Testis (tissue), 3 donors: ENCODE measurements around the gene MAPKAP1. TPM values are rescaled to one million over a fixed set of nuclear protein-coding genes. Genes with fewer than 3 reads are reported as not detected.

Source experiments
- DNase-seq: peaks from one replicate; pipeline ENCODE4 v3.0.0-alpha.2; 2019
- H3K27ac ChIP-seq, 2 donors: fragments of 200-600 bp; sonication (generic); one replicate each; pipeline ENCODE4 v1.5.1; 2019
- H3K27me3 ChIP-seq: fragments of 200-600 bp; sonication (generic); one replicate; pipeline ENCODE4 v1.5.1; 2019
- H3K36me3 ChIP-seq: fragments of 200-600 bp; sonication (generic); one replicate; pipeline ENCODE4 v1.5.1; 2017; ENCODE audit warnings: low read depth; ENCODE audit errors: missing control alignments
- H3K4me1 ChIP-seq: fragments of 200-600 bp; sonication (generic); one replicate; pipeline ENCODE4 v1.5.1; 2019
- H3K4me3 ChIP-seq, 2 donors: fragments of 200-600 bp; sonication (generic); one replicate each; pipeline ENCODE4 v1.5.1; 2017 to 2019
- H3K9me3 ChIP-seq: fragments of 200-600 bp; sonication (generic); one replicate; pipeline ENCODE4 v1.5.1; 2017
- CTCF ChIP-seq, 3 experiments: fragments of 450-650 bp in 2 of 3; fragments of 200-600 bp in 1 of 3; sonication (generic) in 1 of 3; IDR thresholded peaks; one replicate each; pipeline ENCODE4 v1.5.1; 2016 to 2019; ENCODE audit warnings: antibody characterized with exemption in 3 of 3, mild to moderate bottlenecking in 2 of 3, moderate library complexity in 1 of 3
- POLR2A ChIP-seq: fragments of 450-650 bp; IDR thresholded peaks from one replicate; pipeline ENCODE4 v1.6.1; 2017; ENCODE audit warnings: antibody characterized with exemption, mild to moderate bottlenecking, moderate library complexity
- WGBS, 2 donors: methylation state at CpG; one replicate each; pipeline ENCODE4 v1.1.5; 2018; 5-methylcytosine and 5-hydroxymethylcytosine counted together
- intact Hi-C: fragments of 100-400 bp; cut with DNase I; formaldehyde crosslinking; loops from one replicate; pipeline ENCODE4 v1.15.1; 2023; ENCODE audit warnings: low total_unique reads
- polyA plus RNA-seq: library from polyadenylated mRNA; stranded (reverse); fragments of 350-450 nt; fragmentation: Illumina TruSeq; extraction: RNeasy Lipid Tissue Mini Kit (QIAGEN cat#74804); gene quantifications from one replicate; pipeline ENCODE4 v1.2.3, GENCODE V29; 2014; ENCODE audit warnings: low read depth, low replicate concordance; ENCODE audit not compliant: insufficient read depth
- total RNA-seq, 2 donors: library from RNA; depleted of rRNA; stranded (reverse); fragments of >200 nt; gene quantifications; one replicate each; pipeline ENCODE4 v1.2.3, GENCODE V29; 2016

The MAPKAP1 gene
- total and polyA plus RNA-seq, 3 donors from 2014 or later, result 112 to 135 (median 115) TPM

- no peak overlapping the region for H3K4me3 ChIP-seq
- intact Hi-C loops, result no loop called here
- no peaks in the 10 kb centered on the region for H3K9me3 ChIP-seq
- no peaks in the 10 kb centered on the region for H3K27me3 ChIP-seq
- no peak for DNase-seq
- TF ChIP-seq POLR2A (no peak), CTCF (IDR thresholded peaks at IDR 0.05) (no peak)
- H3K36me3 ChIP-seq, result no peaks in the 10 kb centered on the region
- H3K4me1 ChIP-seq, result peaks cover 16% of the 10 kb centered on the region
- WGBS, 2 donors, result 59 to 63% methylated on average over 12 of the region's 12 CpGs
- H3K27ac ChIP-seq, result no peak overlapping the region
Observed at GRCh38 chr9:125541840-125542243, 165.2 kb downstream of the MAPKAP1 start.

GRCh38 chr9:125540497-125540896 is 166.5 kb downstream of the MAPKAP1 start:
- intact Hi-C loops, result no loop called here
- H3K4me1 ChIP-seq, result peaks cover 16% of the 10 kb centered on the region
- DNase-seq, result no peak

GRCh38 chr9:125538092-125538473 is 168.9 kb downstream of the MAPKAP1 start:
- WGBS, 2 donors, result 51 to 64% methylated on average over 2 of the region's 2 CpGs
- no peak overlapping the region for H3K27ac ChIP-seq
- no peak overlapping the region for H3K4me3 ChIP-seq
- TF ChIP-seq CTCF (IDR thresholded peaks at IDR 0.05) (no peak), POLR2A (no peak)
- H3K9me3 ChIP-seq, result no peaks in the 10 kb centered on the region
- intact Hi-C loops, result no loop called here
- H3K36me3 ChIP-seq, result no peaks in the 10 kb centered on the region
- H3K27me3 ChIP-seq, result no peaks in the 10 kb centered on the region
- peaks cover 6% of the 10 kb centered on the region for H3K4me1 ChIP-seq
- DNase-seq, result no peak

More at GRCh38 chr9:125540497-125540896, 166.5 kb downstream of the MAPKAP1 start:
- WGBS, 2 donors, result 96 to 100% methylated on average over 3 of the region's 3 CpGs
- TF ChIP-seq POLR2A, result no peak
- no peak for TF ChIP-seq CTCF (IDR thresholded peaks at IDR 0.05)
- no peaks in the 10 kb centered on the region for H3K36me3 ChIP-seq
- H3K27me3 ChIP-seq, result no peaks in the 10 kb centered on the region
- H3K9me3 ChIP-seq, result no peaks in the 10 kb centered on the region
- H3K27ac ChIP-seq, result no peak overlapping the region
- no peak overlapping the region for H3K4me3 ChIP-seq

GRCh38 chr9:125537442-125538091 is 169.4 kb downstream of the MAPKAP1 start:
- no peak for TF ChIP-seq POLR2A
- no peak for TF ChIP-seq CTCF (IDR thresholded peaks at IDR 0.05)

GRCh38 chr9:125536776-125537175 is 170.2 kb downstream of the MAPKAP1 start:
- no peaks in the 10 kb centered on the region for H3K27me3 ChIP-seq
- no peak overlapping the region for H3K27ac ChIP-seq
- no peaks in the 10 kb centered on the region for H3K9me3 ChIP-seq
- H3K36me3 ChIP-seq, result no peaks in the 10 kb centered on the region
- peaks cover 6% of the 10 kb centered on the region for H3K4me1 ChIP-seq
- DNase-seq, result no peak
- H3K4me3 ChIP-seq, result no peak overlapping the region
- intact Hi-C loops, result no loop called here
- 87 to 91% methylated on average over 1 of the region's 1 CpG for WGBS, 2 donors
- TF ChIP-seq CTCF (IDR thresholded peaks at IDR 0.05) (no peak), POLR2A (no peak)

More at GRCh38 chr9:125537442-125538091, 169.4 kb downstream of the MAPKAP1 start:
- H3K9me3 ChIP-seq, result no peaks in the 10 kb centered on the region
- intact Hi-C loops, result no loop called here
- no peaks in the 10 kb centered on the region for H3K27me3 ChIP-seq
- no peak for DNase-seq
- no peak overlapping the region for H3K4me3 ChIP-seq
- H3K4me1 ChIP-seq, result peaks cover 6% of the 10 kb centered on the region
- H3K27ac ChIP-seq, result no peak overlapping the region
- no peaks in the 10 kb centered on the region for H3K36me3 ChIP-seq
- WGBS, 2 donors, result 94 to 96% methylated on average over 2 of the region's 2 CpGs
